Cardiac septum (tissue), 1 donor: ENCODE data around the gene HRAS. TPM values are rescaled to one million over a fixed set of nuclear protein-coding genes. Genes with fewer than 3 reads are reported as not detected.

Experiments
- DNase-seq: peaks from one replicate; pipeline ENCODE4 v3.0.0-alpha.2; 2020; ENCODE audit warnings: low spot score
- intact Hi-C: fragments of 100-400 bp; cut with DNase I; formaldehyde crosslinking; loops from one replicate; pipeline ENCODE4 v1.14.0; 2022
- microRNA-seq: library from miRNA; unstranded; fragments of <30 nt; microRNA quantifications from one replicate; pipeline ENCODE4 v1.2.0, GENCODE V29; 2020
- total RNA-seq: library from RNA; stranded (reverse); fragmentation: NEBNext Ultra II Directional; extraction: Animal tissue kit (Norgen Biotek cat#: 25700); gene quantifications from one replicate; pipeline ENCODE4 v1.2.1, GENCODE V29; 2021
- donor health status: DM: no; HTN: no; CAD: no.

Gene HRAS
- total RNA-seq, 1 donor from 2014 or later: 75.9 TPM

DNA sequence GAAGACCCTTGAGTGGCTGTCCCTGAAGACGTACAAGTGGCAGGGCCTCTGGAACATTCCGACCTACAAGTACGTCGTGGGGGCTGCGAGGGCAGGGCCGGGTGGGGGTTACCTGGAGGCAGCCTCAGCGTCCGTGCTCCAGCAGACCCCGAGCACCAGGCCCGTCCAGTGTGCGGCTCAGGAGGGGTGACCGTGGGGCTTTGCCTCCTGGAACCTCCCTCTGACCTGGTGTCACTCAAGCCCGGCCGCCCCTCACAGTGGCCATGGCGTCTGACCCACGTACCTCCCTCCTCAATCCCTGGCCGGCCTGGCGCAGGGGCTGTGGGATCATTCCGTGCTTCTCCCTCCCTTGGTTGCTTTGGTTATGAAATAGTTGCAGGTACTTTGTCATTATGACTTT is 46.8 kb downstream of the HRAS start:
- no peak for DNase-seq
- intact Hi-C loops: no loop called here

DNA sequence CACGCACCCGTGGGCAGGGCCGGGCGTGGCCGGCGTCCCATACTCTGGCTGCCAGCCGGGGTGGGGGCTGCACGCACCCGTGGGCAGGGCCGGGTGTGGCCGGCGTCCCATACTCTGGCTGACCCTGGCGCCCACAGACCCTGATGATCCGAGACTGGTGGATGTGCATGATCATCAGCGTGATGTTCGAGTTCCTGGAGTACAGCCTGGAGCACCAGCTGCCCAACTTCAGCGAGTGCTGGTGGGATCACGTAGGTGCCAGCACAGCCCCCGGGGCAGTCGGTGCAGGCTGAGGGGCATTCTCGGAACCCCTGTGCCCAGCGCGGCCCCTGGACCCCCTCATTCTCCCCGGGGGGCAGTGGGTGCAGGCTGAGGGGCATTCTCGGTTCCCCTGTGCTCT is 47.3 kb downstream of the HRAS start:
- intact Hi-C loops: no loop called here
- no peak for DNase-seq

DNA sequence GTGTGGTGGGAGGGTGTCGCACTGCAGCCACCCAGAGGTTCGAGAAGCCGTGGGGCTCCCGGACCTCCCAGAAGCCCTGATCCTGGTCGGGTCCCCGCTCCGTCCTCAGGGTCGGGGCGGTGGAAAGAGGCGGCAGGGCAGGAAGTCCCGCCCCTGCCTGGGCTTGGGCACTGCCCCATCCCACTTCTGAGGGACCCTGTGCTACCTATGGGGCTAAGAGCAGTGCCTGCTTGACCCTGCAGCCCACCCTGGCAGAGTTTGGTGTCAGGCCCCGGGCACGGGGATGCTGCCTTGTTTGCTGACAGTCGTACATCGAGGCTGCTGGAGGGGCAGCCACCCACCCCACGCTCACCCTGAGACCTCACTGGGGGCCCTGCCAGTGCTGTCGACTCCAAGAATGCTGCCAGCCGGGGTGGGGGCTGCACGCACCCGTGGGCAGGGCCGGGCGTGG is 47.8 kb downstream of the HRAS start:
- intact Hi-C loops: no loop called here
- DNase-seq: no peak

DNA sequence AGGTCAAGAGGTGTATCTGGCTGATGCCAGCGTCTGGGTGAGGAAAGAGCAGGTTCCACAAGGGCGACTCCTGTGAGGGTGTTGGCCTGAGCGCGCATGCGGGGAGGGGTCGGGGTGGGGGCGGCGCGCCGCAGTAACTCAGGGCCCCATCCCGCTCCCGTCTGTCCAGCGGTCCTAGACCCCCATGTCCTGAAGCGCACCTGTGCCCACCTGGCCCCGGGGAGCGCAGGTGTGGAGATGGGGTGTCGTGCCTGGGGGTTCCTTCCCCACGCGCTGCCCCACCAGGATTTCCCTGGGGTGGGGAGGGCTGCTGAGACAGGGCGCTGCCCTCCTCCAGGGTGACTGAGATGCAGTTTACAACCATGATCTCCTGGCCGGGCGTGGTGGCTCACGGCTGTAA is 49.2 kb downstream of the HRAS start:
- no peak for DNase-seq
- intact Hi-C loops: no loop called here

DNA sequence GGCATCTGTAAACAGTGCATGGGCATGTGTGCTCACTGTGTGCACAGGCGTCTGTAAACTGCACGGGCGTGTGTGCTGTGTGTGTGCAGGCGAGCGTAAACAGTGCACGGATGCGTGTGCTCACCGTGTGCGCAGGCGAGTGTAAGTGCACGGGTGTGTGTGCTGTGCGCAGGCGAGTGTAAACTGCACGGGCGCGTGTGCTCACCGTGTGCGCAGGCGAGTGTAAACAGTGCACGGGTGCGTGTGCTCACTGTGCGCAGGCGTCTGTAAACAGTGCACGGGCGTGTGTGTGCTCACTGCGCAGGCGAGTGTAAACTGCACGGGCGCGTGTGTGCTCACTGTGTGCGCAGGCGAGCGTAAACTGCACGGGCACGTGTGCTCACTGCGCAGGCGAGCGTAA is 50.8 kb downstream of the HRAS start:
- no peak for DNase-seq
- intact Hi-C loops: no loop called here

Small RNA genes lying within 50 kb of the gene (microRNA-seq; reads per million reads assigned to microRNA genes)
- 312 reads per million, percentile 72 among the genes with 10 or more reads in this experiment for gene MIR210

Other genes with a start within 250 kb of the HRAS start
- gene PGGHG, start 246.4 kb downstream of the HRAS start, total RNA-seq: 11.0 TPM
- not detected for gene IFITM5, start 236.1 kb downstream of the HRAS start, total RNA-seq
- 215 TPM for gene IFITM2, start 227.8 kb downstream of the HRAS start, total RNA-seq
- 123 TPM for gene IFITM1, start 221.5 kb downstream of the HRAS start, total RNA-seq
- 260 TPM for gene IFITM3, start 214.7 kb downstream of the HRAS start, total RNA-seq
- 0.24 TPM for gene B4GALNT4, start 166.1 kb downstream of the HRAS start, total RNA-seq
- 0.83 TPM for gene PKP3, start 141.4 kb downstream of the HRAS start, total RNA-seq
- gene SIGIRR, start 120.6 kb downstream of the HRAS start, total RNA-seq: 33.3 TPM
- gene ANO9, start 93.6 kb downstream of the HRAS start, total RNA-seq: 0.38 TPM
- gene PTDSS2, start 85.3 kb downstream of the HRAS start, total RNA-seq: 24.9 TPM
- 158 TPM for gene RNH1, start 28.3 kb downstream of the HRAS start, total RNA-seq
- gene LRRC56, start 2.0 kb upstream of the HRAS start, total RNA-seq: 0.38 TPM
- 0.40 TPM for gene LMNTD2, start 25.2 kb upstream of the HRAS start, total RNA-seq
- gene RASSF7, start 25.4 kb upstream of the HRAS start, total RNA-seq: 2.6 TPM
- gene PHRF1, start 40.9 kb upstream of the HRAS start, total RNA-seq: 20.9 TPM
- 9.7 TPM for gene IRF7, start 80.4 kb upstream of the HRAS start, total RNA-seq
- not detected for gene CDHR5, start 89.4 kb upstream of the HRAS start, total RNA-seq
- not detected for gene SCT, start 91.6 kb upstream of the HRAS start, total RNA-seq
- gene DRD4, start 101.7 kb upstream of the HRAS start, total RNA-seq: 0.81 TPM
- 21.3 TPM for gene DEAF1, start 159.6 kb upstream of the HRAS start, total RNA-seq
- 15.5 TPM for gene TMEM80, start 160.2 kb upstream of the HRAS start, total RNA-seq
- gene EPS8L2, start 170.7 kb upstream of the HRAS start, total RNA-seq: 2.3 TPM
- 92.4 TPM for gene TALDO1, start 211.9 kb upstream of the HRAS start, total RNA-seq
- 38.7 TPM for gene GATD1, start 241.9 kb upstream of the HRAS start, total RNA-seq